GM13976 (cell line): ENCODE measurements around the gene PTPDC1.

Experiments
- DNase-seq: peaks from one replicate; pipeline ENCODE4 v3.0.0; 2012; ENCODE audit warnings: low spot score
- CTCF ChIP-seq: IDR thresholded peaks from 2 replicates; pipeline ENCODE4 v1.5.1; 2012; ENCODE audit warnings: borderline replicate concordance, mild to moderate bottlenecking; ENCODE audit not compliant: insufficient read depth; ENCODE audit errors: extremely low read depth, missing control alignments, control extremely low read depth
- in situ Hi-C: fragments of 300-500 bp; cut with MboI; formaldehyde crosslinking; loops from one replicate; pipeline ENCODE4 v1.12.0; 2022; ENCODE audit warnings: low sequenced_read_pairs, mixed read lengths, inconsistent platforms; ENCODE audit not compliant: unreplicated experiment

The PTPDC1 gene

GRCh38 chr9:94057918-94058317 is 26.3 kb upstream of the PTPDC1 start:
- DNase-seq: no peak
- no peak for TF ChIP-seq CTCF
- in situ Hi-C loops: no loop called here

GRCh38 chr9:94061864-94062263 is 22.4 kb upstream of the PTPDC1 start:
- no peak for DNase-seq
- in situ Hi-C loops: loop anchor here (5.0 kb wide), 1 partner anchor 150 kb away; no protein-coding TSS in a partner anchor
- TF ChIP-seq CTCF: no peak

- in situ Hi-C loops: no loop called here
- TF ChIP-seq CTCF: peak; percentile 57
Measured at GRCh38 chr9:94065535-94065961, 18.7 kb upstream of the PTPDC1 start.

GRCh38 chr9:94068257-94068656 is 16.0 kb upstream of the PTPDC1 start:
- TF ChIP-seq CTCF: no peak
- no peak for DNase-seq
- in situ Hi-C loops: no loop called here

More at GRCh38 chr9:94065535-94065961, 18.7 kb upstream of the PTPDC1 start:
- peak; percentile 68 for DNase-seq

GRCh38 chr9:94076557-94076956 is 7.7 kb upstream of the PTPDC1 start:
- in situ Hi-C loops: no loop called here
- TF ChIP-seq CTCF: no peak

GRCh38 chr9:94078086-94078485 is 6.2 kb upstream of the PTPDC1 start:
- DNase-seq: no peak
- in situ Hi-C loops: no loop called here
- TF ChIP-seq CTCF: no peak

More at GRCh38 chr9:94076557-94076956, 7.7 kb upstream of the PTPDC1 start:
- no peak for DNase-seq

- DNase-seq: no peak
- in situ Hi-C loops: no loop called here
- no peak for TF ChIP-seq CTCF
Measured at GRCh38 chr9:94079236-94079635, 5.0 kb upstream of the PTPDC1 start.
